IgD-negative memory B cell (primary cell): ENCODE results near the gene PEAK3. TPM values are rescaled to one million over a fixed set of nuclear protein-coding genes. Genes with fewer than 3 reads are reported as not detected.

ENCODE experiments used
- H3K27ac Mint-ChIP-seq, 3 donors: one replicate each; pipeline ENCODE4 v1.8.0; 2020 to 2022; ENCODE audit warnings: mild to moderate bottlenecking in 3 of 3, mixed read lengths in 3 of 3, moderate library complexity in 1 of 3
- H3K27me3 Mint-ChIP-seq: one replicate; pipeline ENCODE4 v1.8.0; 2021; ENCODE audit warnings: mixed read lengths
- H3K36me3 Mint-ChIP-seq: one replicate; pipeline ENCODE4 v1.8.0; 2020; ENCODE audit warnings: mild to moderate bottlenecking, mixed read lengths
- H3K4me1 Mint-ChIP-seq, 3 donors: one replicate each; pipeline ENCODE4 v1.8.0; 2020 to 2022; ENCODE audit warnings: mixed read lengths in 3 of 3, mild to moderate bottlenecking in 1 of 3
- H3K4me3 Mint-ChIP-seq, 4 donors: one replicate each; pipeline ENCODE4 v1.8.0; 2020 to 2022; ENCODE audit warnings: mild to moderate bottlenecking in 4 of 4, mixed read lengths in 4 of 4, moderate library complexity in 3 of 4
- H3K9me3 Mint-ChIP-seq, 3 donors: one replicate each; pipeline ENCODE4 v1.8.0; 2020 to 2021; ENCODE audit warnings: mixed read lengths in 3 of 3, mild to moderate bottlenecking in 1 of 3
- polyA plus RNA-seq: library from polyadenylated mRNA; unstranded; fragments of 300-500 nt; fragmentation: Illumina TruSeq; gene quantifications from one replicate; pipeline ENCODE4 v1.2.3, GENCODE V29; 2021

The PEAK3 gene
- 0.26 TPM for polyA plus RNA-seq

- H3K9me3 Mint-ChIP-seq: no peaks in the 10 kb centered on the region
- H3K27ac Mint-ChIP-seq: peak within 1 kb of the TSS; percentile 23 to 85 (median 31)
- H3K36me3 Mint-ChIP-seq: peaks cover under 1% of the 10 kb centered on the region
- H3K4me3 Mint-ChIP-seq: peak within 1 kb of the TSS; percentile 48 to 86 (median 70)
- H3K4me1 Mint-ChIP-seq: peaks cover 6 to 8% (median 6%) of the 10 kb centered on the region in 3 donors
- no peaks in the 10 kb centered on the region for H3K27me3 Mint-ChIP-seq
Observed at GRCh38 chr19:2282062-2282861, at the start of gene PEAK3. TSS of gene PEAK3 (minus strand) at chr19:2282175. CDS start at chr19:2280931, 1,244 bp downstream.

- Mint-ChIP-seq H3K4me1 (peaks cover 26 to 55% (median 53%) of the 10 kb centered on the region in 3 donors), H3K4me3 (peak overlapping the region; percentile 4 to 86 (median 61)), H3K36me3 (peaks cover 1% of the 10 kb centered on the region), H3K27me3 (no peaks in the 10 kb centered on the region), H3K27ac (peak overlapping the region; percentile 39 to 98 (median 97)), H3K9me3 (no peaks in the 10 kb centered on the region)
Observed at GRCh38 chr19:2330632-2331284, 48.8 kb upstream of the PEAK3 start.

- Mint-ChIP-seq H3K9me3 (no peaks in the 10 kb centered on the region), H3K4me3 (peak overlapping the region in 3 of 4 donors; percentile 37 to 92 (median 86)), H3K27me3 (no peaks in the 10 kb centered on the region), H3K27ac (peak overlapping the region in 2 of 3 donors; percentile 97 to 98), H3K4me1 (peaks cover 30 to 58% (median 56%) of the 10 kb centered on the region in 3 donors), H3K36me3 (peaks cover 1% of the 10 kb centered on the region)
Observed at GRCh38 chr19:2330255-2330631, 48.3 kb upstream of the PEAK3 start.

GRCh38 chr19:2329501-2329916 is 47.5 kb upstream of the PEAK3 start:
- peak overlapping the region; percentile 87 to 100 (median 96) for H3K4me3 Mint-ChIP-seq
- H3K4me1 Mint-ChIP-seq: peaks cover 33 to 63% (median 63%) of the 10 kb centered on the region in 3 donors
- no peaks in the 10 kb centered on the region for H3K27me3 Mint-ChIP-seq
- peaks cover 1% of the 10 kb centered on the region for H3K36me3 Mint-ChIP-seq
- peak overlapping the region; percentile 93 to 100 (median 97) for H3K27ac Mint-ChIP-seq
- no peaks in the 10 kb centered on the region for H3K9me3 Mint-ChIP-seq

- Mint-ChIP-seq H3K27ac (peak overlapping the region; percentile 93 to 100 (median 97)), H3K9me3 (no peaks in the 10 kb centered on the region), H3K4me1 (peaks cover 37 to 67% (median 66%) of the 10 kb centered on the region in 3 donors), H3K27me3 (no peaks in the 10 kb centered on the region), H3K4me3 (peak overlapping the region; percentile 87 to 100 (median 96)), H3K36me3 (peaks cover 1% of the 10 kb centered on the region)
Observed at GRCh38 chr19:2329149-2329478, 47.1 kb upstream of the PEAK3 start.

- Mint-ChIP-seq H3K27ac (peak within 1 kb of the TSS; percentile 97 to 100 (median 99)), H3K27me3 (no peaks in the 10 kb centered on the region), H3K36me3 (peaks cover 1% of the 10 kb centered on the region), H3K9me3 (no peaks in the 10 kb centered on the region), H3K4me3 (peak within 1 kb of the TSS; percentile 92 to 100 (median 100)), H3K4me1 (peaks cover 37 to 67% (median 63%) of the 10 kb centered on the region in 3 donors)
Observed at GRCh38 chr19:2328401-2329148, 46.6 kb upstream of the PEAK3 start, which contains the start of the genes LSM7 and SPPL2B. TSS of gene LSM7 (minus strand) at chr19:2328586. CDS start at chr19:2328566, 20 bp downstream. TSS of gene SPPL2B (plus strand) at chr19:2328684. CDS start at chr19:2328710, 26 bp downstream.

- Mint-ChIP-seq H3K27me3 (no peaks in the 10 kb centered on the region), H3K4me1 (peaks cover 37 to 63% (median 58%) of the 10 kb centered on the region in 3 donors), H3K9me3 (no peaks in the 10 kb centered on the region), H3K4me3 (peak overlapping the region; percentile 92 to 100 (median 100)), H3K36me3 (peaks cover 1% of the 10 kb centered on the region), H3K27ac (peak overlapping the region; percentile 97 to 100 (median 99))
Observed at GRCh38 chr19:2327773-2328400, 45.9 kb upstream of the PEAK3 start.

- H3K4me3 Mint-ChIP-seq: peak overlapping the region; percentile 28 to 100 (median 96)
- no peaks in the 10 kb centered on the region for H3K9me3 Mint-ChIP-seq
- no peaks in the 10 kb centered on the region for H3K27me3 Mint-ChIP-seq
- peaks cover 32 to 56% (median 54%) of the 10 kb centered on the region in 3 donors for H3K4me1 Mint-ChIP-seq
- peak overlapping the region; percentile 97 to 100 (median 99) for H3K27ac Mint-ChIP-seq
- peaks cover 1% of the 10 kb centered on the region for H3K36me3 Mint-ChIP-seq
Observed at GRCh38 chr19:2326699-2327360, 44.9 kb upstream of the PEAK3 start.

GRCh38 chr19:2325281-2326046 is 43.5 kb upstream of the PEAK3 start:
- H3K27me3 Mint-ChIP-seq: no peaks in the 10 kb centered on the region
- H3K4me1 Mint-ChIP-seq: peaks cover 27 to 46% (median 41%) of the 10 kb centered on the region in 3 donors
- H3K9me3 Mint-ChIP-seq: no peaks in the 10 kb centered on the region
- peak overlapping the region; percentile 91 to 97 (median 95) for H3K27ac Mint-ChIP-seq
- H3K36me3 Mint-ChIP-seq: peaks cover 1% of the 10 kb centered on the region
- peak overlapping the region; percentile 59 to 92 (median 88) for H3K4me3 Mint-ChIP-seq

- H3K27ac Mint-ChIP-seq: peak overlapping the region; percentile 91 to 97 (median 95)
- no peaks in the 10 kb centered on the region for H3K27me3 Mint-ChIP-seq
- H3K4me3 Mint-ChIP-seq: peak overlapping the region; percentile 59 to 92 (median 88)
- no peaks in the 10 kb centered on the region for H3K9me3 Mint-ChIP-seq
- peaks cover under 1% of the 10 kb centered on the region for H3K36me3 Mint-ChIP-seq
- peaks cover 23 to 38% (median 33%) of the 10 kb centered on the region in 3 donors for H3K4me1 Mint-ChIP-seq
Observed at GRCh38 chr19:2324220-2324948, 42.4 kb upstream of the PEAK3 start.

- Mint-ChIP-seq H3K27me3 (no peaks in the 10 kb centered on the region), H3K27ac (peak overlapping the region; percentile 91 to 97 (median 95)), H3K4me1 (peaks cover 22 to 40% (median 32%) of the 10 kb centered on the region in 3 donors), H3K9me3 (no peaks in the 10 kb centered on the region), H3K4me3 (no peak overlapping the region), H3K36me3 (no peaks in the 10 kb centered on the region)
Observed at GRCh38 chr19:2323707-2324106, 41.7 kb upstream of the PEAK3 start.

- Mint-ChIP-seq H3K9me3 (no peaks in the 10 kb centered on the region), H3K27me3 (no peaks in the 10 kb centered on the region), H3K4me1 (peaks cover 21 to 37% (median 34%) of the 10 kb centered on the region in 3 donors), H3K27ac (peak overlapping the region in 1 of 3 donors; percentile 74), H3K4me3 (no peak overlapping the region), H3K36me3 (no peaks in the 10 kb centered on the region)
Observed at GRCh38 chr19:2321565-2322283, 39.7 kb upstream of the PEAK3 start.
